ENCODE data around the gene SLC13A1. TPM values are rescaled to one million over a fixed set of nuclear protein-coding genes. Genes with fewer than 3 reads are reported as not detected.

The SLC13A1 gene
- total RNA-seq, 1 experiment from 2014 or later = not detected

DNA sequence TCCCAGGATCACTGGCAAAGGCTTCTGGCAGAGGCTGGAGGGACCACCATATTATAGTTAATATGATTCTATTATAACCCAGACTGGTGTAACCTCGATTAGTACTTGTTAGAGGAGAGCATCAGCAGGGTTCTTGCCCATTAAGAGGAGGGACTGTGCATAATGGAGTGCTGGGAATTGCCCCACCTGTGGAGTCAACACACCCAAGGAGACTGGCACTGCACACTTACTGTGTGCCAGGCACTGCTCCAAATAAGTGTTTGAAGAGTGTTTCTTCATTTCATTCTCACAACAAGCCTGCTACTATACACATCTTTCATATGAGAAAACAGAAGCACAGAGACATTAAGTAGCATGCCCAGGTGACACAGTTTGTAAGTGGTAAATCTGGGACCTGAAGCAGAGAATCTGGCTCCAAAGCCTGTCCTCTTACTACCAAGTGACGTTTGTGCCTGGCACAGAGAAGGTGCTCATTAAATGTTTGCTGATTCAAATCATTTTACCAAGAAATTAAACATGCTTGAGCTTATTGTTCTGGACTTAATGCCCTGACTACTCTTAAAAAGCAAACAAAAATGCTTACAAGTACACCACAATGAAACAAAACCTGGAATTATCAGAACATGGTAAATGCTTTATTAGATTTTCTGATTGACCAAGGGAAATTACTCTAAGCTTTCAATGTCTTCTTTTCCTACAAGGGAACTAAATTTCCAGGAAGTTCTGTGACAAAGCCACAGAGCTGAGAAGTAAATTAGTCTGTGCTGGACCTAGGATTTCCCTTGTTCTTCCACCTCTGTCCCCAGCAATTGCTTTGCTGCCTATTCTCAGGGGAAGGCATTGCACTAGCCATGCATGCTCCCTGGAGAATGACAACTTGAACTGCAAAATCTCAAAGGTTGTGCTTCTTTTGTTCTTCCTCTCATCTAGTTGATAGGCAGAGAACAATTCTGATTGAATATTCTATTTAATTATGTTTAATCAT, 809 bp downstream of the SLC13A1 start:
- Histone ChIP-seq H2AFZ (ENCODE audit: low read depth, low read length, poor library complexity, severe bottlenecking) (no peak overlapping the region), H3K27me3 (ENCODE audit: insufficient read depth, low read length) (no peaks in the 10 kb centered on the region), H3K9me2 (ENCODE audit: insufficient read depth) (no peaks in the 10 kb centered on the region), H3K79me2 (ENCODE audit: insufficient read depth, low read length) (no peaks in the 10 kb centered on the region), H3K4me2 (ENCODE audit: low read length) (no peak overlapping the region), H3K27ac (ENCODE audit: low read depth, low read length) (no peak overlapping the region), H3K9me3 (ENCODE audit: control insufficient read depth in 1 of 2, insufficient read depth in 1 of 2, low read depth in 1 of 2, low read length in 2 of 2) (no peaks in the 10 kb centered on the region), H3K9ac (ENCODE audit: low read length) (no peak overlapping the region), H3K36me3 (ENCODE audit: control insufficient read depth in 1 of 2, insufficient read depth in 2 of 2, low read length in 2 of 2) (no peaks in the 10 kb centered on the region), H4K20me1 (ENCODE audit: insufficient read depth) (no peaks in the 10 kb centered on the region), H3K4me3 (replicated peaks in 1 of 2; ENCODE audit: low read depth in 1 of 2, low read length in 2 of 2) (no peak overlapping the region), H3K4me1 (ENCODE audit: control insufficient read depth in 1 of 2, insufficient read depth in 2 of 2, low read length in 2 of 2) (no peaks in the 10 kb centered on the region)
- DNase-seq (ENCODE audit: low read depth, low spot score) (no peak), ATAC-seq (no peak)
- TF ChIP-seq SRF (IDR thresholded peaks at IDR 0.05; ENCODE audit: low read depth) (no peak), CEBPB (IDR thresholded peaks at IDR 0.05; ENCODE audit: low read depth) (no peak), ZNF274 (IDR thresholded peaks at IDR 0.05; ENCODE audit: low read depth, low read length) (no peak), FOSL1 (IDR thresholded peaks at IDR 0.05; ENCODE audit: low read depth) (no peak), EGR1 (IDR thresholded peaks at IDR 0.05; ENCODE audit: low read depth) (no peak), TCF7L2 (IDR thresholded peaks at IDR 0.05; ENCODE audit: borderline replicate concordance, extremely low read depth, insufficient read depth, insufficient read length) (no peak), EZH2phosphoT487 (IDR thresholded peaks at IDR 0.05; ENCODE audit: borderline replicate concordance) (no peak), SP1 (IDR thresholded peaks at IDR 0.05; ENCODE audit: low read depth) (no peak)
- TF ChIP-seq, protein P1, sequence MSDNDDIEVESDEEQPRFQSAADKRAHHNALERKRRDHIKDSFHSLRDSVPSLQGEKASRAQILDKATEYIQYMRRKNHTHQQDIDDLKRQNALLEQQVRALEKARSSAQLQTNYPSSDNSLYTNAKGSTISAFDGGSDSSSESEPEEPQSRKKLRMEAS (IDR thresholded peaks at IDR 0.05) = no peak
- TF ChIP-seq, protein P2, sequence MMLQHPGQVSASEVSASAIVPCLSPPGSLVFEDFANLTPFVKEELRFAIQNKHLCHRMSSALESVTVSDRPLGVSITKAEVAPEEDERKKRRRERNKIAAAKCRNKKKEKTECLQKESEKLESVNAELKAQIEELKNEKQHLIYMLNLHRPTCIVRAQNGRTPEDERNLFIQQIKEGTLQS (IDR thresholded peaks at IDR 0.05) = no peak
- BruUV-seq (replicated peaks) = no TSS peak
- ChIA-PET RAD21 (ENCODE audit: low non-redundant PET in 1 of 2, low total read pairs in 2 of 2, uncharacterized antibody in 2 of 2, unreplicated experiment in 2 of 2) (no interaction called here), POLR2A (no interaction called here), CTCF (no interaction called here)
- intact Hi-C loops (cut with micrococcal nuclease) = no loop called here

All from HCT116 (cell line).